Nephron (organoid): ENCODE data around the gene OSBPL9.

Experiments
- H3K27ac Mint-ChIP-seq, 3 experiments: 2 replicates each; pipeline ENCODE4 v1.8.0; 2020; ENCODE audit warnings: mixed read lengths in 3 of 3, mild to moderate bottlenecking in 2 of 3, moderate library complexity in 1 of 3
- H3K27me3 Mint-ChIP-seq: 2 replicates; pipeline ENCODE4 v1.8.0; 2021; ENCODE audit warnings: low read depth, mild to moderate bottlenecking, moderate library complexity, mixed read lengths
- H3K36me3 Mint-ChIP-seq: 2 replicates; pipeline ENCODE4 v1.8.0; 2020; ENCODE audit warnings: low read depth, mixed read lengths
- H3K4me1 Mint-ChIP-seq: 2 replicates; pipeline ENCODE4 v1.8.0; 2020; ENCODE audit warnings: mixed read lengths
- H3K4me3 Mint-ChIP-seq, 3 experiments: 2 replicates each; pipeline ENCODE4 v1.8.0; 2020; ENCODE audit warnings: mild to moderate bottlenecking in 3 of 3, mixed read lengths in 3 of 3, moderate library complexity in 2 of 3
- H3K9me3 Mint-ChIP-seq: 2 replicates; pipeline ENCODE4 v1.8.0; 2020; ENCODE audit warnings: mixed read lengths
- TF ChIP-seq, protein P1 (sequence below), 3 experiments: fragments of 200-600 bp; sonication (generic); IDR thresholded peaks; one replicate each; pipeline ENCODE4 v1.5.0; 2021; ENCODE audit warnings: antibody characterized with exemption in 3 of 3; ENCODE audit not compliant: unreplicated experiment in 3 of 3

The OSBPL9 gene

DNA sequence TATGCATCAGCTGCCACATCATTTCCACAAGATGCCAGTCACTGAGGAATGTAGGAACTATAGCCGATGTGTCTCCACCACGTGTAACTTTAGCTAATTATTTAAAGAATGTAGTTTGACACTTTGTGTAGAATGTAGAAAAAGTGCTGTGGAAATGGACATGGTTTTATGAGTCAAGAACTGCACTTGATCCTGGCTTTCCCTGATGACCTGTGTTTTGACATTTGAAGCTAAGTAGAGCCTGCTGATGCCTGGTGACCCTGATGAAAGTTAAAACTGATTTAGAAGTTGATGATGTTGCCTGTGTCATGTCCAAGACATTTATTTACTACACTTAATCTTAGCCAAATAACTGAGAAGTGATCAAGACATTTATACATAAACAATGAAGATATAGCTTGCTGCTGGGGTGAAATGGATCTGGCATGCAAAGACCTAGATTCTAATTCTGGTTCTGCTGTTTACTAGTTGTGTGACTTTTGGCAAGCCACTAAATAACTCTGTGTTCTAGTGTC lies 4.4 kb upstream of the OSBPL9 start:
- H3K9me3 Mint-ChIP-seq, result no peaks in the 10 kb centered on the region
- H3K36me3 Mint-ChIP-seq, result no peaks in the 10 kb centered on the region
- peaks cover 11% of the 10 kb centered on the region for H3K27me3 Mint-ChIP-seq
- H3K27ac Mint-ChIP-seq, result no peak overlapping the region
- TF ChIP-seq, protein P1, sequence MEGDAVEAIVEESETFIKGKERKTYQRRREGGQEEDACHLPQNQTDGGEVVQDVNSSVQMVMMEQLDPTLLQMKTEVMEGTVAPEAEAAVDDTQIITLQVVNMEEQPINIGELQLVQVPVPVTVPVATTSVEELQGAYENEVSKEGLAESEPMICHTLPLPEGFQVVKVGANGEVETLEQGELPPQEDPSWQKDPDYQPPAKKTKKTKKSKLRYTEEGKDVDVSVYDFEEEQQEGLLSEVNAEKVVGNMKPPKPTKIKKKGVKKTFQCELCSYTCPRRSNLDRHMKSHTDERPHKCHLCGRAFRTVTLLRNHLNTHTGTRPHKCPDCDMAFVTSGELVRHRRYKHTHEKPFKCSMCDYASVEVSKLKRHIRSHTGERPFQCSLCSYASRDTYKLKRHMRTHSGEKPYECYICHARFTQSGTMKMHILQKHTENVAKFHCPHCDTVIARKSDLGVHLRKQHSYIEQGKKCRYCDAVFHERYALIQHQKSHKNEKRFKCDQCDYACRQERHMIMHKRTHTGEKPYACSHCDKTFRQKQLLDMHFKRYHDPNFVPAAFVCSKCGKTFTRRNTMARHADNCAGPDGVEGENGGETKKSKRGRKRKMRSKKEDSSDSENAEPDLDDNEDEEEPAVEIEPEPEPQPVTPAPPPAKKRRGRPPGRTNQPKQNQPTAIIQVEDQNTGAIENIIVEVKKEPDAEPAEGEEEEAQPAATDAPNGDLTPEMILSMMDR (IDR thresholded peaks at IDR 0.05; ENCODE audit: unreplicated experiment in 3 of 3), result no peak
- H3K4me3 Mint-ChIP-seq, result no peak overlapping the region
- peaks cover 6% of the 10 kb centered on the region for H3K4me1 Mint-ChIP-seq

DNA sequence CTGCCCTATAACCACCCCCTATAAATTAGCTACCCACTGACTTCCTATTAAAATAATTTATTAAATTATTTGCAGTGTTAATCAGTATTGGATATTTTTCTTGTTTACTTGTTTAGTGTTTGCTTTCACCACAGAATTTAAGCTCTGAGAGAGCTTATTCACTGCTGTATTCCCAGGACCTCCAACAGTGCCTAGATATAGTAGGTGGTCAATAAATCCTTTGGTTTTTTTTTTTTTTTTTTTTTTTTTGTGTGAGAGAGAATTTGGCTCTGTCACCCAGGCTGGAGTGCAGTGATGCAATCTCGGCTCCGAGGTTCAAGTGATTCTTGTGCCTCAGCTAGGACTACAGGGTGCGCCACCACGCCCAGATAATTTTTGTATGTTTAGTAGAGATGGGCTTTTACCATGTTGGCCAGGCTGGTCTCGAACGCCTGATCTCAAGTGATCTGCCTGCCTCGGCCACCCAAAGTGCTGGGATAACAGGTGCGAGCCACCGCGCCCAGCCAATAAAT lies 1.1 kb upstream of the OSBPL9 start:
- no peaks in the 10 kb centered on the region for H3K9me3 Mint-ChIP-seq
- peaks cover 7% of the 10 kb centered on the region for H3K27me3 Mint-ChIP-seq
- TF ChIP-seq, protein P1 (IDR thresholded peaks at IDR 0.05; ENCODE audit: unreplicated experiment in 3 of 3), result no peak
- H3K36me3 Mint-ChIP-seq, result no peaks in the 10 kb centered on the region
- H3K4me1 Mint-ChIP-seq, result peaks cover 38% of the 10 kb centered on the region
- peak overlapping the region in 2 of 3 experiments; percentile 6 to 99 for H3K4me3 Mint-ChIP-seq
- peak overlapping the region in 1 of 3 experiments; percentile 49 for H3K27ac Mint-ChIP-seq

DNA sequence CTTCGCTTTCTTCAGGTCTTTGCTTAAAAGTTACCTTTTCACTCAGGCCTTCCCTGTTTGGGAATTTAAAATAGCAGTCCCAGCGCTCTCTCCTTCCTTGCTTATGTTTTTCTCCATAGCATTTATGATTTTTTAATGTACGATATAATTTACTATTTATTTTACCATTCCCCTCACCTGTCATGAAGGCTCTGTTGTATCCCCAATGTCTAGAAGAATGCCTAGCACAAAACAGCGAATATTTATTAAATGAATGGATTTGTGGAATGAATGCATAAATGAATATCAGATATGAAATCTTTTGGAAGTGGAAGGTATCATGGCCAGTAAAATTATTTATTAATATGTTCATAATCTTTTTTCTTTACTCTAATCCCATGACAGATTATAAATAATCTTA lies 402 bp upstream of the OSBPL9 start:
- peaks cover 38% of the 10 kb centered on the region for H3K4me1 Mint-ChIP-seq
- peak overlapping the region; percentile 98 to 99 (median 98) for H3K4me3 Mint-ChIP-seq

DNA sequence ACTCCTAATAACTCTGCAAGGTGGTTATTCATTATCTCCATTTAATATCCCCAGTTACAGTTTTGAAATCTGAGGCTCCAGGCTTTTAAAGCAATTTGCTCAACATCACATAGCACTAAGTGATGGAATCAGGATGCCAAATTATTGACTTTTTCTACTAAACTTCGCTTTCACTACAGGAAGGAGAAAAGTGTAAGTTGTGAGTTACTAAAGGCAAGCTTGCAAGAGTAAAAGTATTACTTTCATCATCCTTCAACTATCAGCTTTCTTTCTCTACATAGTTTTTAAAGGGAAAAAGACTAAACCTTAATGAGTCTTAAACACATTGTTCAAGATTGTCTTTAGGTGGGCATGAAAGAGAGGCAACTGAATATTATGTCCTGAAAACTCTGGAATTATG lies 1.8 kb downstream of the OSBPL9 start:
- H3K4me1 Mint-ChIP-seq, result peaks cover 52% of the 10 kb centered on the region
- H3K27ac Mint-ChIP-seq, result peak overlapping the region in 1 of 3 experiments; percentile 33
- peaks cover 3% of the 10 kb centered on the region for H3K27me3 Mint-ChIP-seq
- peak overlapping the region; percentile 98 to 99 (median 98) for H3K4me3 Mint-ChIP-seq
- TF ChIP-seq, protein P1 (IDR thresholded peaks at IDR 0.05; ENCODE audit: unreplicated experiment in 3 of 3), result no peak
- H3K9me3 Mint-ChIP-seq, result no peaks in the 10 kb centered on the region
- H3K36me3 Mint-ChIP-seq, result no peaks in the 10 kb centered on the region

More for the DNA sequence above, 402 bp upstream of the OSBPL9 start:
- peaks cover 7% of the 10 kb centered on the region for H3K27me3 Mint-ChIP-seq
- H3K9me3 Mint-ChIP-seq, result no peaks in the 10 kb centered on the region
- no peaks in the 10 kb centered on the region for H3K36me3 Mint-ChIP-seq
- peak overlapping the region in 1 of 3 experiments; percentile 49 for H3K27ac Mint-ChIP-seq
- TF ChIP-seq, protein P1 (IDR thresholded peaks at IDR 0.05; ENCODE audit: unreplicated experiment in 3 of 3), result no peak

DNA sequence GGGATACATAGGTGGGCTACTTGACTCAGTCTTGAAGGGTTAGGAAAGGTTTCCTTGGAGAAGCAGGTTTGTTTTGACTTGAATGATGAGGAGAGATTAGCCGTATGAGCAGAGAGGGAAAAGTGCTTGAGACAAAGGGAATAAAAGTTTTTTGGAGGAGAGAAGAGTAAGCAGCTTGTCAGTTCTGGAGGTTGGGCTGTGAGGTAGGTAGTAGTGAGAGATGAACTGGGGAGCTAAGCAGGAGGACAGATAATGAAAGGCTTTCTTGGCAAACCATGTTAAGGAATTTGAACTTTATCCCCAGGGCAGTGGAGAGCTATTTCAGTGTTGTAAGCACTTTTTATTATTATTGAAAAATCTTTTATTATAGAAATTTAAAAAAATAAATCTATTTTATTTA lies 3.6 kb downstream of the OSBPL9 start:
- Mint-ChIP-seq H3K4me1 (peaks cover 52% of the 10 kb centered on the region), H3K4me3 (no peak overlapping the region), H3K27me3 (peaks cover under 1% of the 10 kb centered on the region), H3K27ac (no peak overlapping the region), H3K9me3 (no peaks in the 10 kb centered on the region), H3K36me3 (no peaks in the 10 kb centered on the region)
- TF ChIP-seq, protein P1 (IDR thresholded peaks at IDR 0.05; ENCODE audit: unreplicated experiment in 3 of 3), result no peak

DNA sequence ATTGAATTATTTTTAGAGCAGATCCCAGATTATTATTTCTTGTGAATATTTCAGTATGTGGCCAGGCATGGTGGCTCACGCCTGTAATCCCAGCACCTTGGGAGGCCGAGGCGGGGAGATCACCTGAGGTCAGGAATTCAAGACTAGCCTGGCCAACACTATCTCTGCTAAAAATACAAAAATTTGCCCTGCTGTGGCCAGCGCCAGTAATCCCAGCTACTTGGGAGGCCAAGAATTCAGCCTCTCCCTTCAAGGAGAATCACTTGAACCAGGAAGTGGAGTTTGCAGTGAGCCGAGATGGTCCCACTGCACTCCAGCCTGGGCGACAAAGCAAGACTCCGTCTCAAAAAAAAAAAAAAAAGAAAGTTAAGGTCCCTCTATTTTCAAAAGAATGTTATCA lies 4.3 kb downstream of the OSBPL9 start:
- Mint-ChIP-seq H3K4me3 (no peak overlapping the region), H3K36me3 (no peaks in the 10 kb centered on the region), H3K27me3 (no peaks in the 10 kb centered on the region), H3K27ac (no peak overlapping the region), H3K9me3 (no peaks in the 10 kb centered on the region), H3K4me1 (peaks cover 52% of the 10 kb centered on the region)
- TF ChIP-seq, protein P1 (IDR thresholded peaks at IDR 0.05; ENCODE audit: unreplicated experiment in 3 of 3), result no peak
